HG03025 (cell line): ENCODE measurements around the gene PLCB2.

Source experiments
- ATAC-seq: cut with Tn5 transposase; IDR thresholded peaks from one replicate; pipeline ENCODE4 v1.9.1; 2021; ENCODE audit warnings: mild to moderate bottlenecking, moderate library complexity; ENCODE audit not compliant: unreplicated experiment, low FRiP score

The PLCB2 gene

GRCh38 chr15:40342416-40343320 is 34.9 kb upstream of the PLCB2 start:
- ATAC-seq, result no peak

DNA sequence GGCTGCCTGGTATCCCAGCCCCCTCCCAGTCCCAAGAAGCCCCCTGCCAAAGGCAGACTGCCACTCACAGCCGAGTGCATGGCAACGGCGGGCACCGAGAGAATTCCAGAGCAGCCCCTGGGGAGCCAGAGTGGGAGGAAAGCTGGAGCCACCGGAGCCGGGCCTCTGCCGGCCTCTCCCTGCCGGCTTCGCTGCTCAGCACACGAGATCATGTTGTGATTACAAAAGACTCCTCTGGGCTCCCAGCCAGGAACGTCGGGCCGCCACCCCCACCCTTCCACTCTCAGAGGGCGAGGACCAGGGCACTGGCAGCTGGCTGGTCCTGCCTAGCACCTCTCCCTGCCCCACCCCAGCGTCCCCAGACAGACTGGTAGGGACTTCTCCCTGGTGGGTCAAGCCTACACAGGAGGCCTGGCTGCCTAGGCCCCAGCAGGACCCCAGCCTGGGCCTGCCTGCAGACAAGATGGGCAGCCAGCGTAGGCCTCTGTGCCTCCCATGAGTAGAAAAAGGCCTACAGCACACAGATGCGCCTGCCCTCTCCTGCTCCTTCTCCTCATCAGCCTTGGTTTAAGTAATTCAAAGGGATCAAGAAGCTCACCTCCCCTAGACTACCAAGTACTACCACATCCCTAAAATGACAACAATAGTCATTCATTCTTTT is 33.1 kb upstream of the PLCB2 start, which contains the start of gene CCDC9B:
Gene CCDC9B, minus strand, starts transcription at position 200 of the 661 bp plus-strand sequence. Its CDS starts 120 bp downstream, at position 80.
- no peak for ATAC-seq

DNA sequence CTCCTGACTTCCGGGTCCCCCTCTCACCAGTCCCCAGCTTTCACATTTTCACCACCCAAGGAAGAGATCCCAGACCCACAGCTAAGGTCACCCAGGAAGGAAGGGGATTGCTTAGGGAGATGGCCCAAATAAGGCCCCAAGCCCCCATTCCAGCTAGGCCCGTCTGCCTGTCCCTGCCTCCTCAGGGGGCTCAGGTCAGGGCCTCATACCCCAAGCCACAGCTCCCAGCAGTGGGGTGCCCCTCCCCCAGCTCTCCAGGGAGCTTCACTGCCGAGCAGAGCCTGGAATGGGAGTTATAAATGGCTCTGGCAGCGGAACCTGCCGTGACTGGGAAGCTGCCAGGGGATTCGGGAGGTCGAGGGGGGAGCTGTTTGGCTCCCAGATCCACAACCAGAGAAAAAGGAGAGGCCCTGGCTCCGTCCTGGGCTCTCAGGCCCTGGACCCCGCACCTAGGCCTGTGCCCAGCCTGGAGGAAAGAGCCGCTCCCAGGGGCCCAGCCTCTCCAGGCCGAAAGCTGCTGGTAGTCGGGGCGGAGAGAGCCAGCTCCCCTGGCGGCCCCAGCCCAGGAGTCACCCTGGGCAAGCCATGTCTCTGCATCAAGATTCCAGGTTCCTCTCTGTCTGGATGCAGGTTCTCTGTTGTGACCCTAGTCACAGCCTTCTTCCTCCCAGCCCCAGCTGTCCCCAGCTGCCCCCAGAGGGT is 32.5 kb upstream of the PLCB2 start:
- no peak for ATAC-seq

DNA sequence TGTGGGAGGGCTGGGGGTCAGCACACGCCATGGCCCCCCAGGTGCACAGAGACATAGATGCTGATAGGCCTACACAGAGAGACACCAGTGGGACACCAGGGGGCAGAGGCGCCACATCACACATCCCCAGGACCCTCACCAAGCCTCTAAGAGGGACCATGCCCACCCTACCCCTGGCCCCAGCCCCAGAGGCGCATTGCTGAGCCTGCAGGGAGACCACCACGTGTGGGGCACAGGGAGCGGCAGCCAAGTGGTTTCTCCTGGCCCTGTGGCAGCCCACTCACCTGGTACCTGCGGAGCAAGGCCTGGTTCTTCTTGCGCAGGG is 31.8 kb upstream of the PLCB2 start:
- no peak for ATAC-seq

DNA sequence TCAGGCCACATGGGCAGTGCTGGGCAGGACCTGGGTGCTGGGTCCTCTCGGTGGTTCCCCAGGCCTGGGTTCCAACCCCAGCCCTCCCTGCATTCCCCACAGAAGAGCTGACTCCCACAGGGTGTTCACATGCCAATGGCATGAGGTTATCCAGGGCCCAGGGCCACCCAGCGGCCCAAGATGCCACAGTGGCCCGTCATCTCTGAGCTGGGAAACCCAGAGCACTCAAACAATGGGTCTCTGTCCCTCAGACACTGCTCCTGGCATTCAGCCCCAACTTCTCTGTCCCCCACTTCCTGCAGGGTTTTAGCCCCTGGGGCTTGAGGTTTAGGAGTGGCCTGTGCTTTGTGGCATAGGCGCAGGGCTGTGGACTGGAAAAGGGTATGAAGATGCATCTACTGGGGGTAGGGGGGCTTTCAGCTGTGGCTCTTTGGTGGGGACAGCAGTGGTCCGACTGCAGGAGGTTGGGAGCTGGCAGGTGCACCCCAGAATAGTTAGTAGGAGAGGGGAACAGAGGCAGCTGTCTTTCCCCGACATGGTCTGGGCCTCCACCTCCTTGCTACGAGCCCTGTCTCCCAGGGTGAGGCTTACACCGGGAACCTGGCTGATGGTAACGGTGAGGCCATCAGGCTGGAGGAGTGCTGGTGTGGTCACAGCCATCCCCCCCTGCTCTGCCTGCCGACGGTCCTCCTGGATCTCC is 31.3 kb upstream of the PLCB2 start:
- no peak for ATAC-seq

GRCh38 chr15:40338041-40338657 is 30.4 kb upstream of the PLCB2 start:
- ATAC-seq, result no peak

DNA sequence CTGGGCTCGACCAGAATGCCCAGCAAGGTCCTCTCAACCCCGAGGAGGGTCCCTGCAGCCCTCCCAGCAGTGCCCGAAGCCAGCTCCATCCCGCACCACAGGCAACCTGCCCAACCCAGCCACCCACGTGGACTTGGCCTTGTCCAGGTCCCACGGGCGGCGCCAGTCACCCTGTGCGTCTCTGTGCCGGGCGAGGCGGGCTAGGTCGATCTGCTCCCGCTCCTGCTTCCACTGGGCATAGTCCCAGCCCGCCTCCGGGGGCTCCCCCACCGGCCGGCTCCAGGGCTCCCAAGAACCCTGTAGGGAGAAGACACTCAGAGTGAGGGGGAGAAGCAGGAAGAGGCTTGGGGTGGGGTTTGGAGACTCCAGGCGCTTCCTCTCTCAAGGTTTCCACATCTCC is 29.9 kb upstream of the PLCB2 start:
- ATAC-seq, result no peak

DNA sequence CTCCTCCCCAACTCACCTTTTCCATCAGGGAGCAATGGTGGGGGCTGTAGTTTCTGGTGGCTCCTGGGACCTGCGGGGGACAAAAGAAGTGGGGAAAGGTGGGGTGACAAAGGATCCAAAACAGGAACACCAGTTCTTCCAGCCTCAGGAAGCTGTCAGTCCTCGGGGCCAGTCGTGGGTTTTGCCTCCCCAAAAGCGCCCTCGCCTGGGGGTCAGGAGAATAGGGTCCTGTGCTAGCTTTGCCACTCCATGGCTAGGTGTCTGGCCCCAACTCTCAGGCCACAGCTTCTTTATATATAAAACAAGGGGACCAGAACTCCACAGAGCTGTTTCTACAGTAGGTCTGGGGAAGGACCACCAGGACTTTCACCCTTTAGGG is 29.0 kb upstream of the PLCB2 start:
- ATAC-seq, result no peak

GRCh38 chr15:40335938-40336743 is 28.4 kb upstream of the PLCB2 start:
- ATAC-seq, result no peak

DNA sequence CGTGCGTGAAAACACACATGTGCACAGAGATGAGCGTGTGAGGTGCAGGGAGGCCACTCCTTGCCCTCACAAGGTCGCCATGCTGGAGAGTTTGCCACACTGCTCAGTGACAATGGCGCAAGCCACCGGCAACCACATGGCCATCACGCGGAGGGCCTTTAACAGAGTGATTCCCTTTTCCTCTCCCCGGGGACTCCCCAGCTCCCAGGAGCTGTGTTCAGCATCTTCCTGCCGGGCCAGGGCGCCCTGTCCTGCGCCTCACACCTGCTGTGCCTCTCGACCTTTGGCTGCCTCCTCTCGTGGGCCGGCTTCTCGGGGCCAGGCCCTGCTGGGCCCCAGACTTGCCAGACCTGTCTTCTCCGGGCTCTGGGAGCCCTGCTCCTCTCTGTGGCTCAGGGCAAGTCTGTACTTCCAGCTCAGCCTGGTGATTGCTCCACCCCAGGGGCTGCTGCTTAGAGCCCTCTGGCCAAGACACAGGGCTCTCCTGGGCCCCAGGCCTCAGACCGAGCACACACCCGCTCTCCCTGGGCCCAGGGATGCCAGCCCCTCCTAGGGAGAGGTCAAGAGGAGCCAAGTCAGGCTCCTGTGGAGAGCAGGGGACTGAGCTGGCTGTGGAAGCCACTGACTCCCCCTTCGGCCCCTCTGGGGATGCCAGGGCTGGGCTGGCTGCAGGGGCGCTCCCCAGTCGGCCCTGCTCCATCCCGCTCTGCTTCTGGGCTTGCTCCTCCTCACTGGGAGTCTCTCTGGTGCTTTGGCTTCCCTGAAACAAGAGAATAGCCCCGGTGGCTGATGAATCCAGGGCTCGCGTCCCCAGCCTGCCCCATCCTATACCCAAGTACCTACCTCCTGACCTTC is 27.4 kb upstream of the PLCB2 start:
- ATAC-seq, result no peak

DNA sequence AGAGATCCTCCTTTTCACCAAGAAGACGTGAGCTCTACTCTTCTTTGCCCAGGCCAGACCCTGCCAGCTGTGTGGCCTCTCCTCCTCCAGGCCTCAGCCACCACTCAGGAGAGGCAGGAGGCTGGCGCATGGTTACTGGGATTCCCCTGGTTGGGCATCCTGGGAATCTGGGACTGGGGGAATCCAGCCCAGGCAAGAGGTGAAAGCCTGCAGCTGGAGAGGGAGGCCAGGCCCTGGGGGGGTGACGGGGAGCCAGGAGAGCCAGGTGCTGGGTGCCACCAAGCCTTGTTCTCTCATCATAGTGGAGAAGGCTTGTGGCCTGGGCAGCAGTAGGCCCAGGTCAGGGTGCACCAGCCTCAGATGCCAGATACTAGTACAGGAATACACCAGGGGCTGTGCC is 26.8 kb upstream of the PLCB2 start:
- ATAC-seq, result no peak

DNA sequence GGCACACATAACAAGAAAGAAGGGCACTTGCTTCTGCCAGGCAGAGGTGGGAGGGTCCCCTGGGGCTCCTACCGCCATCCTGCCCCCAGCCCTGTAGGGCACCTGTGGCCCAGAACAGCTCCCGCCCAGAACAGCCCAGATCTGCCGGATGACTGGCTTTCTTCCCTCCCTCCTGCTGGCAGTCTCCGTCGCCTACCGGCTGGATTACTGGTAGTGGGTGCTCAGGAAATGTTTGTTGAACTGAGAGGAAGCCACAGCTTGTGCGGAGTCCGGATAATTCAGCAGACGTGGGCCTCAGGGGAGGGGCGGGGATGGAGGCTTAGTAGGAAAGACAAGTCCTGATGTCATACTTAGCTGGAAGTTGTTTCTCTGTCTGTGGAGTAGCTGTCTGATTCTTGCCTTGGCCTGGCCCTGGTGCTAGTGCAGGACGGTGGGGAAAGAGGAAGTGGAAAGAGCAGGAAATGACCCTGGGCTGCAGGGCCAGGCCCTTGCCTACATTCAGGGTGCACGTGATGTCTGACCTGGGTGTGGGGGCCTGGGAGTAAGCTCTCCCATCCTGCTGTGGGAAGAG is 26.3 kb upstream of the PLCB2 start:
- ATAC-seq, result no peak

DNA sequence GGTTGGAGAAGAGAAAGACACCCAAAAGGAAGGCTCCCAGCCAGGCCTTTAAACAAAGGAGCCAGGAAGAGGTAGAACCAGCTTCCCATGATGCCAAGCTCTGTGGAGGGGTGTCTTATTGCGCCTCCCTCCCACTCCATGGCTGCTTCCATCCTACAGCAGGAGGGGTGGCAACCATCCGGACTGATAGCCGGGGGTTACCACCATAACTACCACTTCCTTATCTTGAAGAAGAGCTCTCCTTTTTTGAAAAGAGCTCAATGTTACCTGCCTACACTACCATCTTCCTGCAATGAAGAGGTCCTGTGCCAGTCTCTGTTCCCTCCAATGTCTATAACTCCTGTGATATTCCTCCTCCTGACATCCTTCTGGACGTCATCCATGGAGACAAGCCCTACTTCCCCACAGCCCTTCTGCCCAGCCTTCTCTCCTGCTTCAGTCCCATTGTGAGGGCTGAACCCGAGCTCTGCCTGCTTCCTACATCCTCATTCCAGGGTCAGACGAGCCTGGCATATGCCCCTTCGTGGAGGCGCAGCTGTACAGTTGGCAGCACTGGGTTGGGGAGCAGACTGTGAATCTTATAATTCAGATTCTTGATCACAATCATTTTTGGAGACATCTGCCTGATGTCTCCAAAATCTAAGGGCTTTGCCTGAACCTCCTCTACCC is 24.5 kb upstream of the PLCB2 start:
- no peak for ATAC-seq

GRCh38 chr15:40331637-40332036 is 23.9 kb upstream of the PLCB2 start:
- no peak for ATAC-seq

- ATAC-seq, result no peak
Observed at GRCh38 chr15:40331026-40331425, 23.3 kb upstream of the PLCB2 start.

- no peak for ATAC-seq
Observed at GRCh38 chr15:40330368-40330836, 22.7 kb upstream of the PLCB2 start.

- ATAC-seq, result no peak
Observed at GRCh38 chr15:40329804-40330203, 22.1 kb upstream of the PLCB2 start.

DNA sequence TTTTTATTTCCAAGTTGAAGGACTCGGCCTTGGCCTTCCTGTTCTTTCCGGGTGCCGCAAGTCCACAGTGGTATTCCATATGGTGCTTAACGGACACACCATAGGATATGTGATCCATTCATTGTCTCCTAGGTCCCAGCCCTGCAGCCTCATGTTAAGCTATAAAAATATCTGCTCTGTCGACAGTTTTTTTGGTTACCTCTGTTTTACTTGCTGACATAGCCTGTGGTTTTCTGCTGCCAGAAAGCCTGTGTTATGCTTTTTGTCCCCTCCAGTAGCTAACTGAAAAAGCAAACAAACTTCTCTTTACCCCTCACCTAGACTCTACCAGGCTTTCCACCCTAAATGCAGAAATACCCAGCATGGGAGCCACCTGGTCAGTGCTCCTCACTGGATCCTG is 21.0 kb upstream of the PLCB2 start:
- ATAC-seq, result no peak
